Transverse colon (tissue), 4 donors: Measurements from ENCODE around the gene ARHGEF40. TPM values are rescaled to one million over a fixed set of nuclear protein-coding genes. Genes with fewer than 3 reads are reported as not detected.
"Not testable (repeated sequence)": the region's sequence is repeated elsewhere in the genome, so short reads cannot be mapped to it uniquely, and the experiment has no call there.

Experiments
- DNase-seq: peaks from one replicate; pipeline ENCODE4 v3.0.0-alpha.2; 2019
- H3K27ac ChIP-seq, 4 donors: fragments of 200-600 bp; sonication (generic); 2 replicates each; pipeline ENCODE4 v1.5.1; 2016 to 2018; ENCODE audit warnings: inconsistent platforms in 4 of 4
- H3K27me3 ChIP-seq: fragments of 200-600 bp; sonication (generic); 2 replicates; pipeline ENCODE4 v1.5.1; 2017; ENCODE audit warnings: inconsistent platforms
- H3K36me3 ChIP-seq, 4 donors: fragments of 200-600 bp; sonication (generic); 2 replicates each; pipeline ENCODE4 v1.5.1; 2017 to 2019; ENCODE audit warnings: inconsistent platforms in 4 of 4
- H3K4me1 ChIP-seq, 4 donors: fragments of 200-600 bp; sonication (generic); 2 replicates each; pipeline ENCODE4 v1.5.1; 2017 to 2020; ENCODE audit warnings: inconsistent platforms in 4 of 4
- H3K4me3 ChIP-seq, 4 donors: fragments of 200-600 bp; sonication (generic); 1 replicate in 1 of 4; 2 replicates in 3 of 4; pipeline versions ENCODE4 v1.5.1 to v1.6.1; 2017 to 2019; ENCODE audit warnings: inconsistent platforms in 4 of 4
- H3K9me3 ChIP-seq, 2 donors: fragments of 200-600 bp; sonication (generic); 2 replicates each; pipeline ENCODE4 v1.5.1; 2017 to 2019; ENCODE audit warnings: inconsistent platforms in 2 of 2
- CTCF ChIP-seq, 5 experiments: fragments of 200-600 bp in 3 of 5; fragments of 450-650 bp in 2 of 5; sonication (generic) in 3 of 5; IDR thresholded peaks; 1 replicate in 2 of 5; 2 replicates in 3 of 5; pipeline ENCODE4 v1.5.1; 2016 to 2017; ENCODE audit warnings: antibody characterized with exemption in 5 of 5, inconsistent platforms in 3 of 5, mild to moderate bottlenecking in 2 of 5, moderate library complexity in 1 of 5
- EP300 ChIP-seq: sonication (generic); formaldehyde crosslinking; IDR thresholded peaks from one replicate; pipeline ENCODE4 v1.6.1; 2017; ENCODE audit warnings: antibody characterized with exemption, low read depth
- POLR2A ChIP-seq: fragments of 450-650 bp; IDR thresholded peaks from one replicate; pipeline ENCODE4 v1.6.1; 2016; ENCODE audit warnings: antibody characterized with exemption, mild to moderate bottlenecking, moderate library complexity
- POLR2AphosphoS5 ChIP-seq, 3 donors: sonication (generic); formaldehyde crosslinking; IDR thresholded peaks; one replicate each; pipeline ENCODE4 v1.6.1; 2016; ENCODE audit warnings: antibody characterized with exemption in 3 of 3
- WGBS, 2 donors: methylation state at CpG; one replicate each; pipeline ENCODE4 v1.1.5; 2018; ENCODE audit warnings: low coverage in 1 of 2; 5-methylcytosine and 5-hydroxymethylcytosine counted together
- in situ Hi-C, 4 donors: fragments of 200-750 bp; cut with MboI; loops; one replicate each; pipeline versions ENCODE4 v1.15.0 to v1.15.1; 2017; ENCODE audit warnings: low sequenced_read_pairs in 3 of 4, low pct_ligation_motif_present in 1 of 4, low pct_unique_long_range_greater_than_20kb in 1 of 4
- intact Hi-C: fragments of 100-400 bp; cut with DNase I; formaldehyde crosslinking; loops from one replicate; pipeline ENCODE4 v1.15.1; 2023; ENCODE audit warnings: low total_unique reads
- total RNA-seq, 4 donors: library from RNA; depleted of rRNA; stranded (reverse); fragments of >200 nt; gene quantifications; one replicate each; pipeline ENCODE4 v1.1.0, GENCODE V29; 2016

The ARHGEF40 gene
- total RNA-seq, 4 donors from 2014 or later = 55.6 to 138 (median 62.2) TPM

- no peaks in the 10 kb centered on the region for H3K27me3 ChIP-seq
- TF ChIP-seq POLR2A (no peak), EP300 (no peak), CTCF (IDR thresholded peaks at IDR 0.05) (no peak)
- peak overlapping the region in 1 of 4 donors; percentile 82 for H3K27ac ChIP-seq
- peaks cover 28 to 43% (median 31%) of the 10 kb centered on the region in 4 donors for H3K4me1 ChIP-seq
- no peaks in the 10 kb centered on the region for H3K9me3 ChIP-seq
- no peak for DNase-seq
- H3K36me3 ChIP-seq = no peaks in the 10 kb centered on the region
- WGBS, 2 donors = 79 to 82% methylated on average over 6 to 8 of the region's 8 CpGs
- in situ Hi-C loops (no loop called here), intact Hi-C loops (loop anchor here (2.0 kb wide), 1 partner anchor 26 kb away; no protein-coding TSS in a partner anchor)
- no peak overlapping the region for H3K4me3 ChIP-seq
These were observed 29.7 kb upstream of the ARHGEF40 start for GRCh38 chr14:21040370-21040925.

- H3K36me3 ChIP-seq, DNase-seq, in situ Hi-C loops, H3K9me3 ChIP-seq, H3K4me3 ChIP-seq, H3K27me3 ChIP-seq, H3K27ac ChIP-seq: not testable (repeated sequence)
- H3K4me1 ChIP-seq = peaks cover 28 to 43% (median 31%) of the 10 kb centered on the region in 4 donors
- intact Hi-C loops = loop anchor here (2.0 kb wide), 1 partner anchor 26 kb away; no protein-coding TSS in a partner anchor
- 74% methylated on average over 3 of the region's 3 CpGs; no CpG with 5 or more reads in 1 of the 2 donors for WGBS, 2 donors
These were observed 29.2 kb upstream of the ARHGEF40 start for GRCh38 chr14:21040941-21041340.

GRCh38 chr14:21041676-21042433 lies 28.2 kb upstream of the ARHGEF40 start, which contains the start of gene RNASE7:
Gene RNASE7, plus strand, starts transcription at chr14:21042362. Its CDS starts 631 bp downstream, at chr14:21042993.
- Histone ChIP-seq H3K4me1 (peaks cover 28 to 43% (median 31%) of the 10 kb centered on the region in 4 donors), H3K4me3 (no peak within 1 kb of the TSS), H3K36me3 (no peaks in the 10 kb centered on the region), H3K9me3 (no peaks in the 10 kb centered on the region), H3K27me3 (no peaks in the 10 kb centered on the region), H3K27ac (peak within 1 kb of the TSS in 3 of 4 donors; percentile 49 to 71 (median 63))
- DNase-seq = no peak
- intact Hi-C loops (loop anchor here (2.0 kb wide), 1 partner anchor 27 kb away; no protein-coding TSS in a partner anchor), in situ Hi-C loops (no loop called here)
- WGBS, 2 donors = 67% methylated on average over 11 of the region's 11 CpGs; no CpG with 5 or more reads in 1 of the 2 donors
- TF ChIP-seq POLR2A (no peak), POLR2AphosphoS5 (IDR thresholded peaks at IDR 0.05) (no peak), EP300 (no peak), CTCF (IDR thresholded peaks at IDR 0.05) (no peak)

GRCh38 chr14:21042918-21043317 lies 27.2 kb upstream of the ARHGEF40 start:
- 65% methylated on average over 8 of the region's 8 CpGs; no CpG with 5 or more reads in 1 of the 2 donors for WGBS, 2 donors
- H3K4me3 ChIP-seq = no peak overlapping the region

More at GRCh38 chr14:21042918-21043317, 27.2 kb upstream of the ARHGEF40 start:
- no peak for DNase-seq
- Histone ChIP-seq H3K9me3 (no peaks in the 10 kb centered on the region), H3K4me1 (peaks cover 27 to 43% (median 30%) of the 10 kb centered on the region in 4 donors), H3K36me3 (no peaks in the 10 kb centered on the region), H3K27ac (peak overlapping the region in 2 of 4 donors; percentile 49 to 71), H3K27me3 (no peaks in the 10 kb centered on the region)
- TF ChIP-seq EP300 = no peak
- no peak for TF ChIP-seq POLR2AphosphoS5 (IDR thresholded peaks at IDR 0.05)
- no peak for TF ChIP-seq POLR2A
- no peak for TF ChIP-seq CTCF (IDR thresholded peaks at IDR 0.05)
- in situ Hi-C loops (no loop called here), intact Hi-C loops (no loop called here)
